Right atrium auricular region (tissue), 2 donors: ENCODE data around the gene UNC13A. TPM values are rescaled to one million over a fixed set of nuclear protein-coding genes. Genes with fewer than 3 reads are reported as not detected.

Experiments
- DNase-seq: peaks from one replicate; pipeline ENCODE4 v3.0.0-alpha.2; 2019; ENCODE audit warnings: low spot score
- H3K27ac ChIP-seq, 2 donors: fragments of 200-600 bp; sonication (generic); 1 replicate in 1 of 2; 2 replicates in 1 of 2; pipeline ENCODE4 v1.5.1; 2016 to 2019
- H3K27me3 ChIP-seq, 2 donors: fragments of 200-600 bp; sonication (generic); one replicate each; pipeline versions ENCODE4 v1.5.1 to v1.6.0; 2017 to 2019
- H3K36me3 ChIP-seq: fragments of 200-600 bp; sonication (generic); one replicate; pipeline ENCODE4 v1.5.1; 2016
- H3K4me1 ChIP-seq, 2 donors: fragments of 200-600 bp; sonication (generic); one replicate each; pipeline versions ENCODE4 v1.5.1 to v1.6.0; 2017 to 2019
- H3K4me3 ChIP-seq, 2 donors: fragments of 200-600 bp; sonication (generic); 1 replicate in 1 of 2; 2 replicates in 1 of 2; pipeline ENCODE4 v1.5.1; 2017 to 2019; ENCODE audit warnings: mild to moderate bottlenecking in 1 of 2, moderate library complexity in 1 of 2
- H3K9me3 ChIP-seq, 2 donors: fragments of 200-600 bp; sonication (generic); one replicate each; pipeline ENCODE4 v1.5.1; 2019
- total RNA-seq, 2 donors: library from RNA; depleted of rRNA; stranded (reverse); fragments of >200 nt; gene quantifications; one replicate each; pipeline ENCODE4 v1.1.0, GENCODE V29; 2016
- TF ChIP-seq, protein P1 (sequence below), 2 donors: fragments of 200-600 bp; sonication (generic); IDR thresholded peaks; one replicate each; pipeline ENCODE4 v1.5.1; 2019; ENCODE audit warnings: antibody characterized with exemption in 2 of 2

UNC13A gene
- total RNA-seq, 2 donors from 2014 or later, result 0.08 TPM; not detected in 1

DNA sequence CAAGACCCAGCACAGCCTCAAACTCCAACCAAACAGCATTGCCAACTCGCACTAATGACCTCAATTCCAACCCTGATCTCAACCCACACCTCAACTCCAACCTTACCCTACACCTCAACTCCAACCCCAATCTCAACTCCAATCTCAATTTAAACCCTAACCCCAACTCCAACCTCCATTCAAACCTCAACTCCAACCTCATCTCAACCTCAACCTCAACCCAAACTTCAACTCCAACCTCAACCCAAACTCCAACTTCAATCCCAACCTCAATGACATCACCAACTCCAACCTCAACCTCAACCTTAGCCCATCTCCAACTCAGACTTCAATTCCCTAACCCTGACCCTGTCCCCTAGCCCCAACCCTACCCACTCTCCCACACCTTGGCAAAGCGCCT, 58.4 kb downstream of the UNC13A start:
- TF ChIP-seq, protein P1, sequence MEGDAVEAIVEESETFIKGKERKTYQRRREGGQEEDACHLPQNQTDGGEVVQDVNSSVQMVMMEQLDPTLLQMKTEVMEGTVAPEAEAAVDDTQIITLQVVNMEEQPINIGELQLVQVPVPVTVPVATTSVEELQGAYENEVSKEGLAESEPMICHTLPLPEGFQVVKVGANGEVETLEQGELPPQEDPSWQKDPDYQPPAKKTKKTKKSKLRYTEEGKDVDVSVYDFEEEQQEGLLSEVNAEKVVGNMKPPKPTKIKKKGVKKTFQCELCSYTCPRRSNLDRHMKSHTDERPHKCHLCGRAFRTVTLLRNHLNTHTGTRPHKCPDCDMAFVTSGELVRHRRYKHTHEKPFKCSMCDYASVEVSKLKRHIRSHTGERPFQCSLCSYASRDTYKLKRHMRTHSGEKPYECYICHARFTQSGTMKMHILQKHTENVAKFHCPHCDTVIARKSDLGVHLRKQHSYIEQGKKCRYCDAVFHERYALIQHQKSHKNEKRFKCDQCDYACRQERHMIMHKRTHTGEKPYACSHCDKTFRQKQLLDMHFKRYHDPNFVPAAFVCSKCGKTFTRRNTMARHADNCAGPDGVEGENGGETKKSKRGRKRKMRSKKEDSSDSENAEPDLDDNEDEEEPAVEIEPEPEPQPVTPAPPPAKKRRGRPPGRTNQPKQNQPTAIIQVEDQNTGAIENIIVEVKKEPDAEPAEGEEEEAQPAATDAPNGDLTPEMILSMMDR (IDR thresholded peaks at IDR 0.05), result no peak
- H3K4me1 ChIP-seq, result no peaks in the 10 kb centered on the region

DNA sequence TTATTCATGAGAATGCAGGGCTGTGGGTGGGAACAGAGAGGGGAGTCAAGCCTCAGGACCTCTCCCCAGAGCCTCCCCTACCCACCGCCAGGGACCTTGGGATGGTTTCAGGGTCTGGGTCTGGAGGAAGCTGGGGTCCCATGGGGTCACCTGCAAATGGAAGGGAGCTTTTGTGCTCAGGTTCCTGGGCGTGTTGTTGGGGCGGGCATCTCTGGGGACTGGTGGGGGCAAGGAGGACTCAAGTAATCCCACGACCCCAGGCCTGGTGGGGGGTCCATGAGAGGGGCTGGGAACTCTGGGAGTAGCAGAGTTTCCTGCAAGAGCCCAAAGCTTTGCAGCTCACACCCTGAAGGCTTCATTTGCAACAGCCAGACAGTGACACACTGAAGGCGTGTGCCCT, 60.2 kb downstream of the UNC13A start:
- Histone ChIP-seq H3K4me1 (no peaks in the 10 kb centered on the region), H3K27me3 (no peaks in the 10 kb centered on the region), H3K9me3 (no peaks in the 10 kb centered on the region), H3K4me3 (no peak overlapping the region), H3K27ac (no peak overlapping the region), H3K36me3 (no peaks in the 10 kb centered on the region)
- DNase-seq, result no peak
- TF ChIP-seq, protein P1 (IDR thresholded peaks at IDR 0.05), result no peak

More for the DNA sequence above, 58.4 kb downstream of the UNC13A start:
- H3K9me3 ChIP-seq, result no peaks in the 10 kb centered on the region
- H3K27ac ChIP-seq, result no peak overlapping the region
- H3K27me3 ChIP-seq, result no peaks in the 10 kb centered on the region
- no peak overlapping the region for H3K4me3 ChIP-seq
- no peaks in the 10 kb centered on the region for H3K36me3 ChIP-seq
- DNase-seq, result no peak

DNA sequence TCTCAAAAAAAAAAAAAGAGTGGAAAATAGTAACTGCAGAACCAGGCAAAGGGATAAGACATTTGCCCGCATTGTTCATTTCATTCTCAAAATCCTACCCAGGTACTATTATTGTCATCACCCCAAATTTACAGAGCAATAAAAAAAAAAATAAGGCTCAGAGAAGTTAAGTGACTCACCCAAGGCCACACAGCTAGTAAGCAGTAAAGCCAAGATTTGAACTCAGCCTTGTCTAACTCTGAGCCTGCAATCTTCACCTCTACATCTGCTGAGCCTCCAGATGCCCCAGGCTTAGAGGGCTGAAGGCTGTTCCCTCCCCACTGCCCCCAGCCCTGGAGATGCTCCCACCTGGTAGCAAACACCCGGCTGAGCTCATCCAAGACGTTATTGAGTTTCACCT, 61.0 kb downstream of the UNC13A start:
- Histone ChIP-seq H3K4me1 (no peaks in the 10 kb centered on the region), H3K27me3 (no peaks in the 10 kb centered on the region), H3K36me3 (no peaks in the 10 kb centered on the region), H3K27ac (no peak overlapping the region), H3K4me3 (no peak overlapping the region), H3K9me3 (peaks cover 0 to 3% of the 10 kb centered on the region in 2 donors)
- TF ChIP-seq, protein P1 (IDR thresholded peaks at IDR 0.05), result no peak
- no peak for DNase-seq

DNA sequence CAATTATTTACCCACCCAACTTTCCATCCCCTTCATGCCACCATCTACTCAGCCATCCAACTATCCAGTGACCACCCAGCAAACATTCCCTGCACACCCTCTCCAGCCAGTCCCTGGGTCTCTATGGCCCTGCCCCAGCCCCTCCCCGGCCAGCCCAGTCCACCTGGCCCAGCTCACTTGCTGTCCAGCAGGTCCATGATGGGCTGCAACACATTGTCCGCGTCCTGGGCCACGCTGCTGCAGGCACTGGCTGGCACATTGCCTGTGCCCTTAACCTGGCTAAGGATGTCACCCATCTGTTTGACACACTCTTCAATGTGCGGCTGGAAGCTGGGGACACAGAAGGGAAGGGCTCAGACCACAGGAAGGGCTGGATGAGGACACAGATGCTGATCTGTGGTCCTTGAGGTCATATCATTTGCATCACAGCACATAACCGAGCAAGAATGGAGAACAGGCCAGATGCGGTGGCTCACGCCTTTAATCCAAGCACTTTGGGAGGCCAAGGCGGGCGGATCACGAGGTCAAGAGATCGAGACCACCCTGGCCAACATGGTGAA, 61.6 kb downstream of the UNC13A start:
- H3K9me3 ChIP-seq, result peaks cover 0 to 9% of the 10 kb centered on the region in 2 donors
- no peaks in the 10 kb centered on the region for H3K36me3 ChIP-seq
- TF ChIP-seq, protein P1 (IDR thresholded peaks at IDR 0.05), result no peak
- H3K27me3 ChIP-seq, result no peaks in the 10 kb centered on the region
- no peaks in the 10 kb centered on the region for H3K4me1 ChIP-seq
- no peak for DNase-seq
- no peak overlapping the region for H3K4me3 ChIP-seq
- H3K27ac ChIP-seq, result no peak overlapping the region

DNA sequence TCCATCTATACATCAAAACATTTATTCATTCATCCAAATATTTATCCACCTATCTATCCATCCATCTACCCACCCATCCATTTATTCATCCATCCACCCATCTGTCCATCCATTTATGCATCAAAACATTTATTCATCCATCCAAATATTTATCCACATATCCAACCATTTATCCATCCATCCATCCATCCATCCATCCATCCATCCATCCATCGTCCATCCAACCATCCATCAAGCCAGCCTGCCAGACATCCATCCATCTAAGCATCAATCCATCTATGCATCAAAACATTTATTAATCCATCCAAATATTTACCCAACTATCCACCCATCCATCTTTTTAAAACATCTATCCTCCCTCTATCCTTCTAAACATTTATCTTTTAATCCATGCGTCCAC, 62.2 kb downstream of the UNC13A start:
- no peak overlapping the region for H3K4me3 ChIP-seq
- DNase-seq, result no peak
- H3K36me3 ChIP-seq, result no peaks in the 10 kb centered on the region
- no peaks in the 10 kb centered on the region for H3K4me1 ChIP-seq
- TF ChIP-seq, protein P1 (IDR thresholded peaks at IDR 0.05), result no peak
- peaks cover 0 to 14% of the 10 kb centered on the region in 2 donors for H3K9me3 ChIP-seq
- no peak overlapping the region for H3K27ac ChIP-seq
- H3K27me3 ChIP-seq, result no peaks in the 10 kb centered on the region

DNA sequence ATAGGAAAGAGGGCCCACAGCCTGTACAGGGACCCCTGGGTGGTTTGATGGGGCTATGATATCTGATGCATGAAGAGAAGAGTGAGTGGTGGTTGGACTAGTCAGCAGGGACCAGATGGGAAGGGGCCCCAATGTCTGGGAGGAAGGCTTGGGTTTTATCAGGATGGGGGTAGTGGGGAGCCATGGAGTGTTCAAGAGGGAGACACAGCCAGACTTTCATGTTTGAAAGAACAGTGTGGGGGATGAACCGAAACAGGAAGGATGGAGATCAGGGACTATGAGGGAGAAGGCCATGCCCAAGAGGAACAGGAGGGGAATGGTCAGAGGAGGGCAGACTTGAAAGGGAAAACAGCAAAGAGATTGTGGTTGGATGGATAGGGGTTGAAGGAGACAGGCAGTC, 63.1 kb downstream of the UNC13A start:
- Histone ChIP-seq H3K27me3 (no peaks in the 10 kb centered on the region), H3K4me1 (no peaks in the 10 kb centered on the region), H3K9me3 (peaks cover 0 to 15% of the 10 kb centered on the region in 2 donors), H3K4me3 (no peak overlapping the region), H3K27ac (no peak overlapping the region), H3K36me3 (no peaks in the 10 kb centered on the region)
- no peak for DNase-seq
- TF ChIP-seq, protein P1 (IDR thresholded peaks at IDR 0.05), result no peak
